ENCODE data around the gene ATP5F1E. TPM values are rescaled to one million over a fixed set of nuclear protein-coding genes. Genes with fewer than 3 reads are reported as not detected.

The ATP5F1E gene
- total and polyA plus RNA-seq, 10 of the 15 experiments (the other 5 are each of a cell fraction or from before 2014, with no cell fraction given) = 49.0 to 407 (median 117) TPM

- no peak for TF ChIP-seq SKIL (IDR thresholded peaks at IDR 0.05; ENCODE audit: low read depth, poor library complexity, severe bottlenecking)
- no peak for TF ChIP-seq CHD1 (IDR thresholded peaks at IDR 0.05; ENCODE audit: low read depth, low read length)
- no peak for TF ChIP-seq CEBPB (IDR thresholded peaks at IDR 0.05; ENCODE audit: borderline replicate concordance in 1 of 2, low read depth in 2 of 2, low read length in 2 of 2)
- TF ChIP-seq HCFC1 (IDR thresholded peaks at IDR 0.05; ENCODE audit: low read length) = no peak
- TF ChIP-seq BMI1 (IDR thresholded peaks at IDR 0.05; ENCODE audit: borderline replicate concordance) = no peak
- 0 out of 4 replicates have a peak, but pooled peaks of 1 of the 2 experiments have one; percentile 10 for TF ChIP-seq BHLHE40 (IDR thresholded peaks at IDR 0.05; ENCODE audit: borderline replicate concordance in 1 of 2, low read depth in 2 of 2, low read length in 1 of 2)
- peak; percentile 71 for TF ChIP-seq RAD51 (IDR thresholded peaks at IDR 0.05)
- no peak for TF ChIP-seq PAX8 (IDR thresholded peaks at IDR 0.05)
- TF ChIP-seq ZSCAN29 (IDR thresholded peaks at IDR 0.05) = no peak
- no peak for TF ChIP-seq CTCF (IDR thresholded peaks at IDR 0.05 in 2 of 3, conservative IDR thresholded peaks at IDR 0.05 in 1 of 3; ENCODE audit: control insufficient read depth in 2 of 3, extremely low read depth in 1 of 3, insufficient read depth in 1 of 3, low read depth in 3 of 3, low read length in 3 of 3)
- TF ChIP-seq PAX5 (IDR thresholded peaks at IDR 0.05; ENCODE audit: borderline replicate concordance, low read depth, low read length) = no peak
Observed at GRCh38 chr20:59016795-59017492, 15.2 kb downstream of the ATP5F1E start (continued).

Measured in GM12878 (cell line).